H4 (cell line): ENCODE results near the gene SLC2A13. TPM values are rescaled to one million over a fixed set of nuclear protein-coding genes. Genes with fewer than 3 reads are reported as not detected.
"Not testable (repeated sequence)": the region's sequence is repeated elsewhere in the genome, so short reads cannot be mapped to it uniquely, and the experiment has no call there.

Experiments used
- DNase-seq: peaks from one replicate; pipeline ENCODE4 v3.0.0-alpha.2; 2015; ENCODE audit warnings: low spot score
- total RNA-seq: library from RNA; depleted of rRNA; stranded (reverse); fragments of >200 nt; shearing (Covaris generic); gene quantifications from 2 replicates; pipeline ENCODE4 v1.2.3, GENCODE V29; 2014

The SLC2A13 gene
- total RNA-seq, 1 experiment from 2014 or later: 3.8 TPM

DNA sequence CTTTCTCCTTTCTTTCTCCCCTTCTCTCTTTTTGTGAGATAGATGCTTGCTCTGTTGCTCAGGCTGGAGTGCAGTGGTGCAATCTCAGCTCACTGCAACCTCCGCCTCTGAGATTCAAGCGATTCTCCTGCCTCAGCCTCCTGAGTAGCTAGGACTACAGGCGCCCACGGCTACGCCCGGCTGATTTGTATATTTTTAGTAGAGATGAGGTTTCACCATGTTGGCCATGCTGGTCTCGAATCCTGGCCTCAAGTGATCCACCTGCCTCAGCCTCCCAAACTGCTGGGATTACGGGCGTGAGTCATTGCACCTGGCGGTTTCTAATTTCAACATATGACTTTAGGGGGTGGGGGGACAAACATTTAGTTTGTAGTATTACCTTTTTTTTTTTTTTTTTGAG lies 293.4 kb downstream of the SLC2A13 start:
- not testable (repeated sequence) for DNase-seq

DNA sequence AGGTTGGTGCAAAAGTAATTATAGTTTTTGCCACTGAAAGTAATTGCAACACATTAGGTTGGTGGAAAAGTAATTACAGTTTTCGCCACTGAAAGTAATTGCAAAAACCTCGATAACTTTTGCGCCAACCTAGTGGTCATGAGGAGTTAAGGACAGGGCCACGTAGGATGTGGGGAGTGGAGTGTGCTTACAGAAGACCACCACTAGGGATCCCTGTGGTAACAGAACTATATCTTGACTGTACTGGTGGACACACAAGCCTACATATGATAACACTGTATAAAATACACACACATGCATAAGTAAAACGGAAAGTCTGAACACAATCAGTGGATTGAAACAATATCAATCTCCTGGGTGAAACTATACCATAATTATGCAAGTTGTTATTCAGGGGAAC lies 298.8 kb downstream of the SLC2A13 start:
- DNase-seq: peak; percentile 15

DNA sequence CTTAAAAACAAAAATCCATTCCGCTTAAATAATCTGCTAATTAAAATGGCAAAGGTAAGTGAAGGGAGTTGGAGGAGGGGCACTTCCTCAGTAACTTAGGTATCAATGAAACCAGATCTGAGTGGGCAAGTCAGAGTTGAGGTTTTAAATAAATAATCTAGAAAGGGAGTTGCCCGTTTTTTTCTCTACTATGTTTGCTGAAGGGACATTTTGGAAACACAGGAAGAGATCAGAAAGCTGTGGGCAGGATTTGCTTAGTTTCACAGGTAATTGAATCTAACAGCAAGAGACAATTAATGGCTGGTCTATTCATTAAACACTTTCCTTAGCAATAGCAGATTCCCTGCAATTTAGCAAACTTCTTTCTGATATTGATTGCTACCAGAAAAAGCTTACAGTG lies 300.2 kb downstream of the SLC2A13 start:
- no peak for DNase-seq

DNA sequence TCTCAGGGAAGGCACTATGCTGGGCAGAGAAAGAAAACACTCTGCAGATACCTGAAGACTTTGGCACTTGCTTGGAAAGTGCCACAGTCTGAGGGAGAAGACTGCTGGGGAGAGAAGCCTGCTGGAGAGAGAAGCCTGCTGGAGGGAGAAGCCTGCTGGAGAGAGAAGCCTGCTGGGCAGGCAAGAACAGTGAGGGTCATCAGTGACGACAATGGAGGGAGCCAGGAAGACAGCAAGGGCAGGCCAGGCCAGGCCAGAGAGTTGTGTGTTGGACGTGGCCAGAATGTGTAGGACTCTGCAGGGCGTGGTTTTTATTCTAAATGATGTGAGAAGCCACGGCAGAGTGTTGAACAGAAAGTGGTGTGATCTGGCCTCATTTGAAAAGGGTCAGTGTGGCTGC lies 301.0 kb downstream of the SLC2A13 start:
- no peak for DNase-seq

DNA sequence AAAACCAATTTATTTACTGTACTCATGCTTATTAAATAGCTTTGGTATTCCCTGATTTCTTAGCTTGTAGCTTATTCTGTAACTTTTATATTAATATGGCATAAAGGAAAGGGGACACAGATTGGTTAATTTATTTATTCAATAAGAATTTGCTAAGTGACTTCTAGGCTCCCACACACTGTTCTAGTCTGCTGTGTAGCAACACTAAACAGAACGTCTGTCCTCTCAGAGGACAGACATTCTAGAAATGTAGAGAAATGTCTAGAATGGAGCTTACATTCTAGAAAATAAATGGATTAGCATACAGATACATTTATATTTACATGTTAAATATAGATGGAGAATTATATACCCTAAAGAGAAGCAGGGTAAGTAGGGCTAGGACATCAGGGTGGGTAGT lies 301.4 kb downstream of the SLC2A13 start:
- DNase-seq: no peak

DNA sequence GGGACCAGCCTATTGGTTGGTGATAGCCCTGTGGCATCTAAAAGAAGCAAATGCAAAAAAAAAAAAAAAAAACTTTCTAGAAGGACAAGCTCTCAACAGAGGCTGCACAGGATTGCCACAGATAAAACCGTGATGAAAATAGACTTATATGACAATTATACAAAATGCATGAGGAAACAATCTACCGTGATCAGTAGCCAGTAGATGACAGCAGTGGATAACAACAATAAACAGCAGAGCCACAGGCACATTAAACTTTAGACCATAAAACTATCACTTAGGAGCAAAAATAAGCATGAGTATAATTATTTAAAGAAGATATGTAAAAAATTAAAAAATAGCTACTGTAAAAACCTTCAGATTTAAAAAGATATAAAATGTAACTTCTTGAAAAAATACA lies 302.7 kb downstream of the SLC2A13 start:
- DNase-seq: no peak

DNA sequence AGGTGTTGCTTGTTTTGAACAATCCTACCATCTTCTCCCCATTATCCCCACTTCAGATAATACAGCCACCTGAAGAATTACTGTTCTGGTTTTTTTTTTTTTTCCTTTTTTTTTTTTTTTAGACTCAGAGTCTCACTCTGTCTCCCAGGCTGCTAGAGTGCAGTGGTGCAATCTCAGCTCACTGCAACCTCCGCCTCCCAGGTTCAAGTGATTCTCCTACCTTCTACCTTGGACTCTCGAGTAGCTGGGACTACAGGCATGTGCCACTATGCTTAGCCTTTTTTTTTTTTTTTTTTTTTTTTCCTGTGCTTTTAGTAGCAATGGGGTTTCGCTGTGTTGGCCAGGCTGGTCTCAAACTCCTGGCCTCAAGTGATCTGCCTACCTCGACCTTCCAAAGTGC lies 306.9 kb downstream of the SLC2A13 start:
- no peak for DNase-seq

DNA sequence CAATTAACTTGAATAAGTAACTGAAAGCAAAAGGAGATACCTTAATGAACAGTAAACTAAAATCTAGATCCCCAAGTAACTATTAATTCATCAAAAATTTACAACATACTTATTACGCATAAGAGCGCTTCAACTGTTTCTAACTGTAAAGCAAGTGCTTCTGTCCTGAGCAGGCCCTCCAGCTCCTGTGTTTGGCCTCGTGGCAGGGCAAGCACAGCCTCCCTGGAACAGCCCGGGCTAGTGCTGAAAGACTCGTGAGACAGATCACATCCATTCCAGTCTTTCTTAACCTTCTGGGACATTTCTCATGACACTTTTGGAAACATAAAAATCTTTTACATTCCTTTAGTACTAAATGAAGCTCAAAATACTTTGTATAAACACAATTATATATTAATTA lies 307.5 kb downstream of the SLC2A13 start:
- no peak for DNase-seq

DNA sequence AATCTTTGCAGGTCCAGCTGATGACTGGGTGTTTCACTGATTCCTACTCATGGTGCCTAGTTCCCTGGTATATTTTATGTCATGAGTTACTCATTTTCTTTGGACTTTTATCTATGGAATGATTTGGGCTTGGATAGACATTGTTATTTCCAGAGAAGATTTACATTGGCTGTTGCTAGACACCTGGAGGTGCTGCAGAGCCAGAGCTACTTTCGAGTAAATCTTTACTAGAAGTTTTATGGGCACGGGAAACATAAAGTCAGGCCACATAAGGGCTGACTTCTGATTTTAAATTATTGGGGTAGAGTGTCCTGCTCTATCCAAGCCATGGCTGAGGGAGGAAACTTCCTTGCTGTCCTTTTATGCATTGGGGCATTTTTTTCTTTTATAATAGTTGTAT lies 310.4 kb downstream of the SLC2A13 start:
- DNase-seq: no peak

DNA sequence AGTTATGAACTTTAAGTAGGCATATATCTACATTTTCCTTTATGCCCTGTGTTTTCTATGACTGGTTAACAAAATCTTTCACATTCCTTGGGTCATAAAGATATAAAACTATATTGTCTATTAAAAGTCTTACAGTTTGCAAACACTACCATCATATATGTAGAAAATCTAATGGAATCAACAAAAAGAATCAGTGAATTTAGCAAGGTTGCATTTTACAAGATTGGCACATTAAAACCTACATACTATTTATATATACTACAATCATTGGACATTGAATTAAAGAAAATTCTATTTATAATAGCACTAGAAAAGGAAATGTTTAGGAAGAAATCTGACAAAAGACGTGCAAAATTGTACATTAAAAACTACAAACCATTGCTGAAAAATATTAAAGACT lies 312.9 kb downstream of the SLC2A13 start:
- DNase-seq: no peak

DNA sequence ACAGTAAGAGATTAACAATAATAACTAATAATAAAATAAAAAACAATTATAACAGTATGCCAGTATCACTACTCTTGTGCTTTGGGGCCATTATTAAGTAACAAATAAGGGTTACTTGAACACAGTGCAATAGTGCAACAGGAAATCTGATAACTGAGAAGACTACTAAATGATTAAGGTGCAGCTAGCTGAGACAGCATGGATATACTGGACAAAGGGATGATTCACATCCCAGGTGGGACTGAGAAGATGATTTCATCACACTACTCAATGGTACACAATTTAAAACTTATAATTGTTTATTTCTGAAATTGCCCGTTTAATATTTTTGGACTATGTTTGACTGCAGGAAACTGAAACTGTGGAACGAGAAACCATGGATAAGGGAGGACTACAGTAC lies 317.6 kb downstream of the SLC2A13 start:
- DNase-seq: no peak

DNA sequence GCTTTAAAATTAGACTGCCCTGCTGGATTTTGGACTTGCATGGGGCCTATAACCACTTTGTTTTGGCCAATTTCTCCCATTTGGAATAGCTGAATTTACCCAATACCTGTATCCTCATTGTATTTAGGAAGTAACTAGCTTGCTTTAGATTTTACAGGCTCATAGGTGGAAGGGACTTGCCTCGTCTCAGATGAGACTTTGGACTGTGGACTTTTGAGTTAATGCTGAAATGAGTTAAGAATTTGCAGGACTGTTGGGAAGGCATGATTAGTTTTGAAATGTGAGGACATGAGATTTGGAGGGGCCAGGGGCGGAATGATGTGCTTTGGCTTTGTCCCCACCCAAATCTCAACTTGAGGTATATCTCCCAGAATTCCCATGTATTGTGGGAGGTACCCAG lies 320.1 kb downstream of the SLC2A13 start:
- not testable (repeated sequence) for DNase-seq

DNA sequence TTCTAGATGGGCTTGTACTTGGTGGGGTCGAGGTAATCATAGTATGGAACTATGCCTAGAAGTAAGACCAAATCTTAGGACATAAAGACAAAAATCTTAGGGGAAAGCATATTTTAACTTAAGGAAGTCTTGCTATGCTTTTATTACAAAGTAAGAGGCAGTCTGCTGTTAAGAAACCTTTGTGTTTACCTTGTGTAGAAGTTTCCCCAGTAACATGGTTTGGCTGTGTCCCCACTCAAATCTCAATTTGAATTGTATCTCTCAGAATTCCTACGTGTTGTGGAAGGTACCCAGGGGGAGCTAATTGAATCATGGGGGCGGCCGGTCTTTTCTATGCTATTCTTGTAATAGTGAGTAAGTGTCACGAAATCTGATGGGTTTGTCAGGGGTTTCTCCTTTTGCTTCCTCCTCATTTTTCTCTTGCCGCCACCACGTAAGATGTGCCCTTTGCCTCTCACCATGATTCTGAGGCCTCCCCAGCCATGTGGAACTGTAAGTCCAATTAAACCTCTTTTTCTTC lies 323.8 kb downstream of the SLC2A13 start:
- no peak for DNase-seq

DNA sequence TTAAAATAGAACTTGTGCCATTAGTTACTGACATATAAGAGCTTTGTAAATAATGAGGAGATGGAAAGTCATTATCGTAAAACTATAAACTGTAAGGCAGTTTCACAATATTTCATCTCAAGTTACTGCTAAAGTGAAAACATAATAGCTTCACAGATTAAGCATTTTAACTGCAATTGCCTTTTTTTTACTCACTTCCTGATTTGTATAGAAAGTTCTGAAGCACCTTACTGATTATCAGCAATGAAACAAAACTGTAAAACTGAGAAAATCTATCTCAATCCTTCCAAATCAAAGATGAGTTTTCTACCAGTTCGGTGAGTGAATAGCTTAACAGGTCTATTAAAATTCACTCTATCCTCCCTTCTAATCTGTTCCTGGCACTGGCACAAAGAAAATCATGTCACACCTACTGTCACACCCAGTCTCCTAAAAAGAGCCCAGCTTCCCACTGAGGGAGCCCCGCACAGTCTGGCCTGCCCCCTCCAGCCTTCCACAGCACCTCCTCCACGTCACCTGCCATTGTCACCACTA lies 324.9 kb downstream of the SLC2A13 start:
- no peak for DNase-seq

DNA sequence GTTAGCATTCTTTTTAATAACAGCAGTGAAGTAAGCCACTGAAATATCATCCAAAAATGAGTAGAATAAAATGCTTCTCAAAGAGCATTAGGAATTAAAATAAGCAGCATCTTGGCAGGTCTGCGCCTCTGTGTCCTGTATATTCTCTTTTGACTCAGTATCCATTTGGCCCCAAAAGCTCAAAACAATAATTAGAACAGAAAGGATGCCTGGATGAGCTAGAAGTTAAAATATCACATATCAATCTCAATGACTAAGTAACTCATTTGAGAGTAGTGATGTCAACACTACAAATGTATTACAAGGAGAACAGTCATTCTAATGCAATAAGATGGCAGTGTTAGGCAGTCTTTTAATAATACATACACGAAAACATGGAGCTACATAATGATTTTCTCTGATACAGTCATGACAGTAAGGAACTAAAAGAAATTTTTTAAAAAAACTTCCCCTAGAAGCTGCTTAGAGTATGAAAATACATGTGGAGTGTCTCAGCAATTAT lies 325.4 kb downstream of the SLC2A13 start:
- no peak for DNase-seq

DNA sequence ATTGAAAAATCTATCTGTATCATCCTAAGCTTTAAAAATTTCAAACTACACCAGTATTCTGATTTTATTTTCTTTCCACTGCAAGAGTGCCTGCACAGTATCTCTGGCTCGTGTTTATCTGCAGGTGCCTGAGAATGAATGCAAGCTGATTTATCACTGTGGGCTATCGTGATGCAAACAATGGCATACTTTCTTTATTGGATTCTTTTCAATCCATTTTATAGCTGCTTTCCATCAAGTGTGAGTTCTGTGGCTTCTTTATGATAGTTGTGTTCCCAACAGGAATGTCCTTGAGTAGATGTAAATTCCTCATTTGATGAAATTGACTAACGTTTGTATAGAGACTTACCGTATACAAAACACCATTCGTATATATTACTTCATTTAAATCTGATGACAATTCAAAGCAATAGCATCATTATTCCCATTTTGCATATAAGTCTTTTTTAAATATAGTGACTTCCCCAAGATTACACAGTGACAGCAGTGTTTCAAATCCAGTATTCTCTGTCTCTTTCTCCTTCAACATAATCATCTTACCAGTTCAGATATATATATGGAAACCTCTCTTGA lies 326.0 kb downstream of the SLC2A13 start:
- no peak for DNase-seq

DNA sequence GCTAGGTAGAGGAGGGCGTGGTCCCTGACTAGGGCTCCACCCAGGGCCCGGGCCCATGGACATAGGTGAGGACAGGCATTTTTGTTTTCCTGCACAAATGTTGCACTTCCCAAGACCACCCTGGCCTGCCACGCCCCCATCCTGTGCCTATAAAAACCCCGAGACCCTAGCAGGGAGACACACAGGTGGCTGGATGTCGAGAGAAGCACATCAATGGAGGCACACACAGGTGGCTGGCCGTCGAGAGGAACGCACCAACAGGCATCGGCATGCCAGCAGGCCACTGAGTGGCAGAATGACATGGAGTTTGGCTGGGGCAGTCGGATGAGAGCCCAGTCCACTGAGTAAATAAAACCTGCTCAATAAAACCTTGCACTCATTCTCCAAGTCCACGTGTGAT lies 328.4 kb downstream of the SLC2A13 start:
- DNase-seq: no peak

DNA sequence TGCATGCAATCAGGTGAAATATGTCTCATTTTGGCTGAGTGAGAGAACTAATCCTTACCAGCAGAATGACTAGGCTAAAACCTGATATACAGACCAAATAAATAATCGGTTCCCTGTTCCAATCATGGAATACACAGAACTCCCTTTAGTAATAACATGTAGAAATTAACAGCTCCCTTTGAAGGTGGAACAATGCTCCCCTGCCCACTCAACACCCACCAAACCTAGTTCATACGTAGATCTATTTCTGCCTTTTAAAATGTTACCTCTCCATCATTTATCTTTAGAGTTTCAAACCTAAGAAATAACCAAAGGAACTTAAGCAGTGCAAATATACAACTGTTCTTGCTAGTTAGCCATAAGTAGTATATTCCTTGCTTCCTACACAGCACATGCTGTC lies 332.6 kb downstream of the SLC2A13 start:
- no peak for DNase-seq

DNA sequence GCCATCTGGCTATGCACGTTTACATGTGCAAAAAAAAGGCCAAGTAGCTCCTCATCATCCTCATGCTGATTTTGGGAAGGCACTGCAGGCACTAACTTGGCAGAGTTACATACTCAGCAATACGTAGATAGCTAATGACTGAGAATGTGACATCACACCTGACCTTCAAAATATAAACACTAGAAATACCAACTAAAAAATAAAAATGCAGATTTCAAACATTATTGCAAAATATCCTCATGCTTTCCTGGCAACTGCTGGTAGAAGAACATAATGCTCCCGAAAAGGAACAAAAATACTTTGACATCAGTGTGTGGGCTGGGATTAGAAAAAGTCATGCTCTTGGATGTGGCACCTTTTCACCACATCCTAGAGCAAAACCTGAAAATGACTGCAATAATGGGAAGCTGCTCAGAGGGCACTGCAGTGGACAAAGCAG lies 333.0 kb downstream of the SLC2A13 start:
- DNase-seq: no peak

DNA sequence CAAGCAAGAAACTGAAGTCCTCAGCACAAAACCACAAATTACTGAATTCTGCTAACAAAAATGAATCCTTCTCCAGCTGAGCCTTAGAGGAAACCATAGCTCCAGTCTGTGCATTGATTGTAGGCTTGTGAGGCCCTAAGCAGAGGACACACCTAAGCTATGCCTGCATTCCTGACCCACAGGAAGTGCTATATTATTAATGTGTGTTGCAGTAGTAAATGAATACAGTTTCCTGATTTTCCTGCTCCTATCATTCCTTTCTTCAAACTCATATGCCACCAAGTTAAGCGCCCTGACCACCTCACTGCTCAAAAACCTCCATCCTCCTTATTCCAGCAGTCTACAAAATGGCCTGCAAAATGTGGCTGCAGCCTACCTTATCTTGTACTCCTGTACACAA lies 334.4 kb downstream of the SLC2A13 start:
- no peak for DNase-seq

DNA sequence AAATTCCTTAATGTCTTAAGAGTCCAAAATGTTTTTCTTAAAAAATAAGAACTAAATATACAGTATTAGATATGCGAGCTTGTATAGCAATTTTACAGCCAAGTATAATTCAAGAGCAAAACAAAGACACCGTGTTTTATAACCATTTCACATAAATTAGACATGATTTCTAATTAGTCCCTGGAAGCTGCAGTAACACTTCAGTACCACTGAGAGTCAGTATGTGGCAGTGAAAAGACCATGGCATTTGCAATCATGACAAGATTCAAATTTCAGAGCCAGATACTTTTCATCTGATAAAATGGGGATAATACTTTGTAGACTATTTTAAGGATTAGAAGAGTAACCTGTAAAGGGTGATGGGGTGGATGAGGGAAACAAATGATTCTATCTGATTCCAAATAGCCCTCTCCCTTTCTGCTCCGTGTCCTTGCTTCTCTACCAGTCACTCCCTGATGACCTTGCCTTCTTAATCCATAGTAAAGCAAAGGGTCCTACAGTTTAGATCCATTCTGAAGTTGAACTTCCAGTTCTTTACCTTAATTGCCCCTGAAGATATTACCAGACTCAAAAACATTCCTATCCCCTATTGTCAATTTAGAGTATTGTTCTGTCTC lies 340.8 kb downstream of the SLC2A13 start:
- DNase-seq: peak; percentile 33

DNA sequence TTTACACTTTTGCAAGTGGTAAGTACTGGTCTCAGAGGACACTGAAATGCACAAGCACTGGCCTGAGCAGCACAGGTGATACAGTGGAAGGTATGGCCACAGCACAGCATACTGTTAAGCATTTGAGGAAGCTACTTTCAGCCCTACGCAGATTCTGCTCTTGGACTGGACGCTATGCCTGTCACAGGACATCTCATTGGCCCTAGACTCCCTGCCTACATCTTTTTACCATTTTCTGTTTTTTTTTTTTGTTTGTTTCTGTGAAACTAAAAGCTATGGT lies 342.1 kb downstream of the SLC2A13 start:
- DNase-seq: no peak

DNA sequence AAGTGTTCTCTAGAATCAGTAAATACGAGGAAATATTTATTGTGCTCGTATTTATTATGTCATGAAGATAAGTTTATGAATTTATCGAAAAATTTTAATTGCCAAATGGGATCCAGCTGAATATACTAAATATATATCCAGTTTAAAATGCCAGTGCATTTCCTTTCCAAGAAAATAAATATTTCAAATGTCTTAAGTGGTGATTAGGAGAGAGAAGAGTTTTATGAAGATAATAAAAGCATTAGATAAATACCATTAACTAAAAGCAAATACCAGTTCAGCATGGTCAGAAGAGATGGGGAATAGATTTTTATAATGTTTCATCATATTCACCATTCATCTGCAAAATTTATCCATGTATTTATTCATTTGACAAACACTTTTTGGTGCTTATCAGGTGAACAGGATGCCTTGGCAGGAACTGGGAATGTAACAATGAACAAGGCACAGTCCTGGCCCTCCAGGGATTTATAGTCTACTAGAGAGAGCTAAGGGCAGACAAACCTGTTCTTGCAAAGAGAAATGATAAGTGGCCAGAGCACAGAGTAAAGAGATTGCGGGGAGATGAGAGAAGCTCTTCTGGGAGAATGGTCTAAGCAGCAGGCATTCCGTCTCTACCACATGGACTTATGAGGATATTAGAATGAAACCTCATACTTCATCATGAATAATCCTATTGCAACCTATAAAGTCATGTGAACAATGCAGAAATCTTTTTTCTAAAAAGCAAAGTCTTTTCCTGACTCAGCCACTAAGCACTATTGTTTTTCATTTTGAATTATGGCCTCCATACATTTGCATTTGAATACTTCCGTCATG lies 342.6 kb downstream of the SLC2A13 start:
- DNase-seq: no peak
